Cardiac septum (tissue), 1 donor: ENCODE results near the gene LAMP1. TPM values are rescaled to one million over a fixed set of nuclear protein-coding genes. Genes with fewer than 3 reads are reported as not detected.
"Not testable (repeated sequence)": the region's sequence is repeated elsewhere in the genome, so short reads cannot be mapped to it uniquely, and the experiment has no call there.

Experiments used
- DNase-seq: peaks from one replicate; pipeline ENCODE4 v3.0.0-alpha.2; 2020; ENCODE audit warnings: low spot score
- intact Hi-C: fragments of 100-400 bp; cut with DNase I; formaldehyde crosslinking; loops from one replicate; pipeline ENCODE4 v1.14.0; 2022
- total RNA-seq: library from RNA; stranded (reverse); fragmentation: NEBNext Ultra II Directional; extraction: Animal tissue kit (Norgen Biotek cat#: 25700); gene quantifications from one replicate; pipeline ENCODE4 v1.2.1, GENCODE V29; 2021
- donor health status: DM: no; HTN: no; CAD: no.

Gene LAMP1
- total RNA-seq, 1 donor from 2014 or later = 91.4 TPM

GRCh38 chr13:113322043-113322461 lies 25.0 kb downstream of the LAMP1 start:
- DNase-seq = no peak
- intact Hi-C loops = no loop called here

DNA sequence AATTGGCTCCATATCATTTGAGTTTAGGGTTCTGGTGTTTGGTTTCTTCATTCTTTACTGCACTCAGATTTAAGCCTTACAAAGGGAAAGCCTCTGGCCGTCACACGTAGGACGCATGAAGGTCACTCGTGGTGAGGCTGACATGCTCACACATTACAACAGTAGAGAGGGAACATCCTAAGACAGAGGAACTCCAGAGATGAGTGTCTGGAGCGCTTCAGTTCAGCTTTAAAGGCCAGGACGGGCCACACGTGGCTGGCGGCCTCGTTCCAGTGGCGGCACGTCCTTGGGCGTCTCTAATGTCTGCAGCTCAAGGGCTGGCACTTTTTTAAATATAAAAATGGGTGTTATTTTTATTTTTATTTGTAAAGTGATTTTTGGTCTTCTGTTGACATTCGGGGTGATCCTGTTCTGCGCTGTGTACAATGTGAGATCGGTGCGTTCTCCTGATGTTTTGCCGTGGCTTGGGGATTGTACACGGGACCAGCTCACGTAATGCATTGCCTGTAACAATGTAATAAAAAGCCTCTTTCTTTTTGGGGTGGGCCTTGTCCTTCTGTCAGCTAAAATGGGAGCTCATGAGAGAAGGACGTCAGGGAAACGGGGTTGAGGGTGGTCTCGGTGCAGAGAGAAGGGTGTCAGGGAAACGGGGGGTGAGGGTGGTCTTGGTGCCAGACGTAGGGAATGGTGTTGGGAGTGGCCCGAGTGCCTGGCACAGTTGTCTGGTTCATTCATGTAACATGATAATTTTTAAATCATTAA lies 26.0 kb downstream of the LAMP1 start:
- no peak for DNase-seq
- intact Hi-C loops = no loop called here

DNA sequence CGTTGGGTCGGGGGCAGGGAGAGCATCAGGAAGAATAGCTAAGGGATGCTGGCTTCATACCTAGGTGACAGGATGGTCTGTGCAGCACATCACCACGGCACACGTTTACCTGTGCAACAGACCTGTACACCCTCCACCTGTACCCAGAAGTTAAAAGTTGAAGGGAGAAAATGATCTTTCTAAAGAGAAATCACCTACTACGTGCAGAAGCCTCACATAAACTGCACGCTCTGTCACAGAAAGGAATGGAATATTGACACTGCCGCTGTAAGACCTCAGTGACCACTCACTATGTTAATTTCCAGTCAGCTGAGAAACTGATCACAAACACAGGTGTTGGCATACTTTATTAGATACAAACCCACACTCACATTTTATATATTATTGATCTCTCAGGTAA lies 26.8 kb downstream of the LAMP1 start:
- no peak for DNase-seq
- intact Hi-C loops = no loop called here

DNA sequence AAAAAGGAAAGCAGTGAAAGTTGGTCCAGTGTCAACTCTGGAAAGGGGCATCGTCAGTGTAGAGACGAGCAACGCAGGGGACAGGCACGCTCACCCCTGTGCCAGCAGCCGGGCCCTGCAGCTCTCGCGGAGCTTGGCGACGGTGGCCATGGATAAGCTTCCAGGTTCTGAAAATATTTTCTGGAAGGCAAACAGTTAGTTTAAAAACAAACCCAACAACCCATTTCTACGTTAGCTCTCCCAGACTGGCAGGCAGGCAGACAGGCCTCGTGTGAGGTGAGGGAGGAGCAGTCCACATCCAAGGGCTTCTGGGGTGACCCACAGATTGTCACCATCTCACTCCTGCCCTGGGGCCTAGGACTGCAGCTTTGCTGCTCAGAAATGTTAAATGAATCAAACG lies 27.4 kb downstream of the LAMP1 start:
- intact Hi-C loops = no loop called here
- no peak for DNase-seq

GRCh38 chr13:113325779-113326178 lies 28.7 kb downstream of the LAMP1 start:
- intact Hi-C loops = no loop called here

GRCh38 chr13:113327391-113327765 lies 30.3 kb downstream of the LAMP1 start:
- intact Hi-C loops = no loop called here
- no peak for DNase-seq

More at GRCh38 chr13:113325779-113326178, 28.7 kb downstream of the LAMP1 start:
- no peak for DNase-seq

GRCh38 chr13:113327766-113328471 lies 30.9 kb downstream of the LAMP1 start:
- intact Hi-C loops = no loop called here
- DNase-seq = no peak

GRCh38 chr13:113328851-113329250 lies 31.8 kb downstream of the LAMP1 start:
- no peak for DNase-seq
- intact Hi-C loops = no loop called here

DNA sequence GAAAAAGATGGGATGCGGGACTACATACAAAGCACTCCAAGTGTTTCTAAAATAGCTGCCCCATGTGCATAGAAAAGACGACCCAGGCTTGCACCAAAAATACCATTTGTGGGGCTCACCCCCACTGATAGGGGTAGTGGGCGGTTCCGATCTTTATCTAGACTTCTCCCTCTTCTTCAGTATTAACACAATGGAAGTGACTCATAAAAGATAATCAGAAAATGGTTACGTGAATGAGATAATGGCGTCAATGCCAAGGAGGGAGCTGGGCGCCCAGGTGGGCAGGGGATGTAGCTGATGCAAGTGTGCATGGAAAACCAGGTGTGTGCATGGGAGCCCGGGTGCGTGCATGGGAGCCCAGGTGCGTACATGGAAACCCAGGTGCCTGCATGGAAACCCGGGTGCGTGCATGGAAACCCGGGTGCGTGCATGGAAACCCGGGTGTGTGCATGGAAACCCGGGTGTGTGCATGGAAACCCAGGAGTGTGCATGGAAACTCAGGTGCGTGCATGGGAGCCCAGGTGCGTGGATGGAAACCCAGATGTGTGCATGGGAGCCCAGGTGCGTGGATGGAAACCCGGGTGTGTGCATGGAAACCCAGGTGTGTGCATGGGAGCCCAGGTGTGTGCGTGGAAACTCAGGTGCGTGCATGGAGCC lies 32.7 kb downstream of the LAMP1 start:
- DNase-seq = no peak
- intact Hi-C loops = no loop called here

DNA sequence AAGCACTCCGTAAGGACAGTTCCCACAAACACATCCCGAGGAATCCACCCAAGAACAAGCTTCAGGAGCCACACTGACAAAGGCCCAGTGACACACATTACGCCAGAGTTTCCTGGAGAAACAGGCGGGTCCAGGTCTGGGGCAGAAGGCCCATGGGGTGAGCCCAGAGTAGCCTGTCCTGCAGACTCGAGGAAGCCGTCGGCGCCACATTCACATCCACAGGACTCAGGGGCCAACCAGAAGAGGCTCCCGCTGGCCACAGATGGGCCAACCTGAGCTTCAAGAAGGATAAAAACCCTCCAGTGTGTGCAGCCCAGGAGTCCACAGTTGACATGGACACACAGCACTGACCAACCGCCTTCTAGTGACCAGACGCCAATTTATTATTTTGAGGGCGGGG lies 35.6 kb downstream of the LAMP1 start:
- no peak for DNase-seq
- intact Hi-C loops = no loop called here

DNA sequence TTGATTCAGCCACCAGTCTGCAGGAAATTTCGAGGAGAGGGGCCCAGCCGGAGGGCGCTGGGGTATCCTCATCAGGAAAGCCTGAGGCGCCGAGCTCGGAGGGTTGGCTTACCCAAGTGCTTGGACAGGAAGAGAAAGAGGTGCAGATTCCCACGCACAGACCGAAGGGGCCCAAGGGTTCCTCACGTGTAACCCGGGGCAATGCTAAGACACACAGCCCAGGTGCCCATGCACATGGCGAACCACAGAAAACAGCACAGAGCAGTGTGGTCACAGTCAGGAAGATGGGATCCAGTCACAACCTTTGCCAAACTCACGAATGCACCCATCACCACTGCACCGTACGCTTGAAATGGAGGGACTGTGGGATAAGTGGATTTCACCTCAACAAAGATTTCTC lies 36.0 kb downstream of the LAMP1 start:
- intact Hi-C loops = no loop called here
- DNase-seq = no peak

GRCh38 chr13:113337556-113337955 lies 40.5 kb downstream of the LAMP1 start:
- intact Hi-C loops = no loop called here
- DNase-seq = no peak

- intact Hi-C loops = no loop called here
- no peak for DNase-seq
Measured at GRCh38 chr13:113337976-113338375, 40.9 kb downstream of the LAMP1 start.

- intact Hi-C loops = no loop called here
- no peak for DNase-seq
Measured at GRCh38 chr13:113338451-113338850, 41.4 kb downstream of the LAMP1 start.

DNA sequence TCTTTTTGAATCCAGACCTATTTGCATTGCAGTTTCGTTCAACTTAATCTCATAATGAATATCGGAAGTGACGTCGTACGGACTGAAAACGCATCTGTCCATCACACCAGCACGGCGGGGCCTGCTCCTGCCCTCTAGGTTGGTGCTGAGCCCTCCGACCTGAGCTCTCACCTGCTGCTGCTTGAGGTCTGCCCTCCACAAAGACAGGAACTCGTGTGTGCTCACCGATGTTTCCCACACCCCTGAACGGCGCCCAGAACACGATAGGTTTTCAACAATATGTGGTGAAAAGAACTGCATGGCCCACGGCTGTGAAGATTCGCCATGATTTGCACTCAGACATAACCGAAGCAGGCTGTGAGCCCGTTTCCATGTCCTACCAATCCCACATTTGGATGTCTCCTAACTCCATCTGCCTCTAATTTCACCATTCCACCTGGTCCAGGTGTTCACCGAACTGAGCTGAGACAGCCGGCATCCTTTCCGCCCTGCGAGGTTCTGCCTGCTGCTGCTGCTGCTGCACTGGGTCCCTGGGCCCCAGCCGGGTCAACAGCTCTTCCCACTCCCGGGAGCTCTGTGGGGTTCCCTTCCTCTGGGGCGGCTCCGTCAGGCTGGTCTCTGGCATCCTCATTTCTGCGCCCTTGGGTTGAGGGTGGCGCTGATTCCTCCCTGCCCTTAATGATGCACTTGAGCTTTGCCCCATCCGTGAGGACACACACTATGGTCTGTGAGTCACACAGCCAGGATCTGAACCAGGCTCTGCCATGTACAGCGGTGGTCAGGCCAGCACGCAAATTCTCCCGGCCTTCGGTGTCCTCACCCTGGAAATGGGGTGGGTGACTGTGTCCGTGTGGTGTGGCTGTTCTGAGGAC lies 46.0 kb downstream of the LAMP1 start:
- intact Hi-C loops = no loop called here
- no peak for DNase-seq

DNA sequence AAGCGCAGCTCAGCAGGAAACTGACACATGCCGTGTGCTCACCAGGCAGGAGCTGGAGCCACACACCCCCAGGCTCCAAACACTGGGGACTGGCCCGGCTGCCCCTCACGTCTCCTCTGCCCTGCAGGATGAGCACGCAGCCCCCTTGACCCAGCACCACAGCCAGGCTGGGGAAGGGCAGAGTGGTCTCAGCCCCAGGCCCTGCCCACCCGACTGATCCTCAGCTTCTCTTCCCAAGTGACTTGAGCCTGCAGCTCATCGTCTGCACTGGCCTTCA lies 46.6 kb downstream of the LAMP1 start:
- no peak for DNase-seq

DNA sequence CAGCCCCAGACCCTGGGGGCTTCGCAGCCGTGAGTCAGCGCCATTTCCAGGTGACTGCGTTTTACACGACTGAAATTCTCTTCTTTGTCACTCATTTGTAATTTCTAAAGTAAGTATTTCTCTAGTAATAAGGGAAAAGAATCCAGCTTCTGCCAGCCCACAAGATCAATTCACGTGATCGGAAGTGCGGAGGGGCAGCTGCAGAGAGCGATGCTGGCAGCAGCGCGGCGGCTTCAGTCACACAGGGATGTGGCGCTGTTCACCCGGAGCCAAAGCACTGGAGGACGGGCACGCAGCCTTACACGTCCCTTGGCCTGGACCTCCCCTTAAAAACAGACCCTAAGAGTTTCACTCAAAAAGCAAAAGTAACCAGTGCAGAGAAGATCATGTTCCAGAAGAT lies 48.4 kb downstream of the LAMP1 start:
- no peak for DNase-seq
- intact Hi-C loops = no loop called here

More for the DNA sequence above, 46.6 kb downstream of the LAMP1 start:
- intact Hi-C loops = no loop called here

DNA sequence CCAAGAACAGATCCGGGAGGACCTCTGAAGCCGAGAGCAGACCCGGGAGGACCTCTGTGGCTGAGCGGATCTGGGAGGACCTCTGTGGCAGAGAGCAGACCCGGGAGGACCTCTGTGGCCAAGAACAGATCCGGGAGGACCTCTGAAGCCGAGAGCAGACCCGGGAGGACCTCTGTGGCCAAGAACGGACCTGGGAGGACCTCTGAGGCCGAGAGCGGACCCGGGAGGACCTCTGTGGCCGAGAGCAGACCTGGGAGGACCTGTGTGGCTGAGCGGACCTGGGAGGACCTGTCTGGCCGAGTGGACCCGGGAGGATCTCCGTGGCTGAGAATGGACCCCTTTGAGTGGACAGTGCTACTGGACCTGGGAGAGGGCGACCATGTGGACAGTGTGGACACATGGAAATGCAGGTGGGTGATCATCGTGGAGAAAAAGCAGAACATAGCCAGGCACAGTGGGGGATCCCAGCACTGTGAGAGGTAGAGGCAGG lies 50.7 kb downstream of the LAMP1 start:
- DNase-seq, intact Hi-C loops: not testable (repeated sequence)

DNA sequence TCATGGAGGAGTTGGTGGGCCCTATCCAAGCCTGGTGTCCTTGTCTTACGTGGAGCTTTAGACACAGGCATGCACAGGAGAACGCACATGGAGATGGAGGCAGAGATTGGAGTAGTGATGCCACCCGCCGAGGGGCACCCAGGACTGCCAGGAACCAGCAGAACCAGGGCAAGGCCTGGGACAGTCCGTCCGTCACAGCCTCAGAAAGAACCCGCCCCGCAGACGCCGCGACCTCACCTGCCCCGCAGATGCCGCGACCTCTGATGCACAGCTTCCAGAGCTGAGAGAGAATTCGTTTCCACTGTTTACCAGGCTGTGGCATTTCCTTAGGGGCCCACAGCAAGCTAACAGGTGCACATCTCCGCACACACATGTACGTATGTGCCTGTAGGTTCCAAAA lies 51.6 kb downstream of the LAMP1 start:
- intact Hi-C loops = no loop called here
- no peak for DNase-seq

DNA sequence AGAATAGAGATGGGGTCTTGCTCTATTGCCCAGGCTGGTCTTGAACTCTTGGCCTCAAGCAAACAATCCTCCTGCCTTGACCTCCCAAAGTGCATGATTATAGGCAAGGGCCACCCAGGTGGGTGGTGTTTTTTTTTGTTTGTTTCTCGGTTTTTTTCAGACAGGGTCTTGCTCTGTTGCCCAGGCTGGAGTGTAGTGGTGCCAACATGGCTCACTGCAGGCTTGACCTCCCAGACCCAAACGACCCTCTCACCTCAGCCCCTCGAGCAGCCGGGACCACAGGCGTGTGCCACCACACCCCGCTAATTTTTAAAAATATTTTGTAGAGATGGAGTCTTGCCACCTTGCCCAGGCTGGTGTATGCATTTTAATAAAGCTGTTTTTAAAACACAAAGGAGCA lies 52.0 kb downstream of the LAMP1 start:
- DNase-seq = no peak

More for the DNA sequence above, 52.0 kb downstream of the LAMP1 start:
- intact Hi-C loops = no loop called here
